Loucy (cell line): ENCODE results near the gene ANKRD36.
"Not testable (repeated sequence)": the region's sequence is repeated elsewhere in the genome, so short reads cannot be mapped to it uniquely, and the experiment has no call there.

Source experiments
- CTCF ChIP-seq: fragments of 200-600 bp; sonication (generic); conservative IDR thresholded peaks from 2 replicates; pipeline ENCODE4 v1.5.1; 2014; ENCODE audit warnings: mild to moderate bottlenecking, antibody characterized with exemption, low read length
- EZH2phosphoT487 ChIP-seq: fragments of 200-600 bp; IDR thresholded peaks from 2 replicates; pipeline ENCODE4 v1.6.1; 2018; ENCODE audit warnings: antibody characterized with exemption, mild to moderate bottlenecking, moderate library complexity, borderline replicate concordance

- TF ChIP-seq CTCF, EZH2phosphoT487: not testable (repeated sequence)
Observed at GRCh38 chr2:97215025-97215424, 102.1 kb downstream of the ANKRD36 start.
